IMR-90 (cell line): ENCODE results near the gene IFRD1. TPM values are rescaled to one million over a fixed set of nuclear protein-coding genes. Genes with fewer than 3 reads are reported as not detected.

Experiments used
- ATAC-seq: fragments of 200-7000 bp; cut with Tn5 transposase; 2 replicates; pipeline ENCODE4 v1.9.1; 2020; ENCODE audit warnings: low read depth, mild to moderate bottlenecking, moderate library complexity
- BruUV-seq: library from RNA; stranded (reverse); fragments of 400-500 nt; replicated peaks from 2 replicates; lab custom pipeline; 2021; lab: Mats Ljungman, UMichigan
- CTCF ChIA-PET: fragments of 300-600 bp; formaldehyde crosslinking; extraction: SDS; loops from one replicate; lab custom pipeline; 2021; ENCODE audit warnings: antibody characterized with exemption; lab: Yijun Ruan, JAX
- POLR2A ChIA-PET: fragments of 300-600 bp; sonication (Branson Sonifier 250); formaldehyde crosslinking; loops from one replicate; lab custom pipeline; 2022; ENCODE audit warnings: antibody characterized with exemption; ENCODE audit not compliant: unreplicated experiment; lab: Charles Lee
- DNase-seq: peaks from one replicate; pipeline ENCODE4 v3.0.0; 2013
- H2AFZ ChIP-seq: replicated peaks from 2 replicates; pipeline ENCODE3; 2013; ENCODE audit warnings: low read length, mild to moderate bottlenecking; ENCODE audit not compliant: poor library complexity
- H2AK5ac ChIP-seq: 2 replicates; pipeline ENCODE4 v1.6.1; 2013; ENCODE audit warnings: low read depth, low read length, inconsistent platforms
- H2AK9ac ChIP-seq: replicated peaks from 2 replicates; pipeline ENCODE3; 2013; ENCODE audit warnings: mild to moderate bottlenecking, low read depth, low read length, moderate library complexity; ENCODE audit not compliant: poor library complexity
- H2BK120ac ChIP-seq: 2 replicates; pipeline ENCODE4 v1.6.1; 2013; ENCODE audit warnings: low read depth, low read length, inconsistent platforms
- H2BK15ac ChIP-seq: 3 replicates; pipeline ENCODE4 v1.6.1; 2013; ENCODE audit warnings: low read depth, low read length, inconsistent platforms
- H2BK20ac ChIP-seq: 2 replicates; pipeline ENCODE4 v1.6.1; 2013; ENCODE audit warnings: low read depth, mild to moderate bottlenecking, inconsistent platforms, low read length, moderate library complexity
- H2BK5ac ChIP-seq: 2 replicates; pipeline ENCODE4 v1.6.1; 2013; ENCODE audit warnings: mild to moderate bottlenecking, low read depth, low read length, inconsistent platforms; ENCODE audit not compliant: poor library complexity, severe bottlenecking
- H3K14ac ChIP-seq: replicated peaks from 2 replicates; pipeline ENCODE4 v1.6.1; 2013; ENCODE audit warnings: low read depth, low read length, inconsistent platforms
- H3K18ac ChIP-seq: 2 replicates; pipeline ENCODE4 v1.6.1; 2013; ENCODE audit warnings: low read depth, low read length, control low read depth
- H3K23ac ChIP-seq: 2 replicates; pipeline ENCODE4 v1.6.1; 2013; ENCODE audit warnings: low read depth, low read length, inconsistent platforms
- H3K27ac ChIP-seq: 2 replicates; pipeline ENCODE4 v1.5.1; 2013; ENCODE audit warnings: mild to moderate bottlenecking, control low read depth, low read length; ENCODE audit not compliant: insufficient read depth
- H3K27me3 ChIP-seq: 2 replicates; pipeline ENCODE4 v1.6.1; 2013; ENCODE audit warnings: low read length; ENCODE audit not compliant: control insufficient read depth, insufficient read depth
- H3K36me3 ChIP-seq: 2 replicates; pipeline ENCODE4 v1.6.1; 2013; ENCODE audit warnings: low read length, mixed read lengths; ENCODE audit not compliant: control insufficient read depth, insufficient read depth
- H3K4ac ChIP-seq: 2 replicates; pipeline ENCODE4 v1.6.1; 2013; ENCODE audit warnings: low read depth, low read length, inconsistent platforms
- H3K4me1 ChIP-seq: 2 replicates; pipeline ENCODE4 v1.6.1; 2013; ENCODE audit warnings: low read length, mixed read lengths; ENCODE audit not compliant: control insufficient read depth, insufficient read depth
- H3K4me2 ChIP-seq: 2 replicates; pipeline ENCODE4 v1.6.1; 2013; ENCODE audit warnings: low read depth, mild to moderate bottlenecking, control low read depth, low read length, moderate library complexity
- H3K4me3 ChIP-seq: 2 replicates; pipeline ENCODE4 v1.5.1; 2013; ENCODE audit warnings: low read depth, mild to moderate bottlenecking, control low read depth, low read length, moderate library complexity; ENCODE audit not compliant: insufficient read depth
- H3K56ac ChIP-seq: 2 replicates; pipeline ENCODE4 v1.6.1; 2013; ENCODE audit warnings: low read length, inconsistent platforms; ENCODE audit not compliant: insufficient read depth; ENCODE audit errors: extremely low read depth
- H3K79me1 ChIP-seq, 2 experiments: 2 replicates each; pipeline ENCODE4 v1.6.1; 2013; ENCODE audit warnings: low read length in 2 of 2, inconsistent platforms in 1 of 2, low read depth in 1 of 2
- H3K9ac ChIP-seq: 2 replicates; pipeline ENCODE4 v1.6.1; 2013; ENCODE audit warnings: low read depth, low read length, control low read depth
- H3K9me1 ChIP-seq: 2 replicates; pipeline ENCODE4 v1.6.1; 2013; ENCODE audit warnings: low read length, inconsistent platforms; ENCODE audit not compliant: insufficient read depth
- H3K9me3 ChIP-seq: 2 replicates; pipeline ENCODE4 v1.6.1; 2013; ENCODE audit warnings: low read length; ENCODE audit not compliant: control insufficient read depth, insufficient read depth
- H4K20me1 ChIP-seq: 2 replicates; pipeline ENCODE4 v1.6.1; 2013; ENCODE audit warnings: low read length, inconsistent platforms; ENCODE audit not compliant: insufficient read depth
- H4K5ac ChIP-seq: 2 replicates; pipeline ENCODE4 v1.6.1; 2013; ENCODE audit warnings: mild to moderate bottlenecking, low read depth, low read length, control low read depth
- H4K8ac ChIP-seq, 2 experiments: 2 replicates each; pipeline ENCODE4 v1.6.1; 2013; ENCODE audit warnings: low read depth in 2 of 2, low read length in 2 of 2, control low read depth in 1 of 2, inconsistent platforms in 1 of 2
- H4K91ac ChIP-seq: 2 replicates; pipeline ENCODE4 v1.6.1; 2013; ENCODE audit warnings: low read depth, low read length, inconsistent platforms; ENCODE audit not compliant: insufficient read depth
- MAFK ChIP-seq: IDR thresholded peaks from 2 replicates; pipeline ENCODE4 v1.6.1; 2012; ENCODE audit warnings: low read depth, low read length, improper control_type of control experiment
- MAZ ChIP-seq: IDR thresholded peaks from 2 replicates; pipeline ENCODE4 v1.6.1; 2012; ENCODE audit warnings: low read depth, mild to moderate bottlenecking, low read length, improper control_type of control experiment, moderate library complexity, borderline replicate concordance
- RAD21 ChIP-seq: IDR thresholded peaks from 2 replicates; pipeline ENCODE4 v1.6.1; 2012; ENCODE audit warnings: low read length, improper control_type of control experiment
- RCOR1 ChIP-seq: IDR thresholded peaks from 2 replicates; pipeline ENCODE4 v1.6.1; 2012; ENCODE audit warnings: mild to moderate bottlenecking, low read length, improper control_type of control experiment; ENCODE audit not compliant: insufficient replicate concordance
- SMC3 ChIP-seq: fragments of 150-350 bp; IDR thresholded peaks from 2 replicates; pipeline ENCODE4 v1.6.1; 2016; ENCODE audit warnings: low read depth, mild to moderate bottlenecking, antibody characterized with exemption, low read length, moderate library complexity
- WGBS, 2 experiments: methylation state at CpG; one replicate each; pipeline versions ENCODE4 v1.1.5 to v1.1.7; 2013; ENCODE audit warnings: missing lambda C conversion rate in 2 of 2; ENCODE audit not compliant: insufficient read length in 1 of 2; ENCODE audit errors: extremely low coverage in 2 of 2; 5-methylcytosine and 5-hydroxymethylcytosine counted together
- dilution Hi-C: fragments of 300-500 bp; cut with HindIII; formaldehyde crosslinking; loops from one replicate; pipeline ENCODE4 v1.14.3; 2018; ENCODE audit warnings: low sequenced_read_pairs; ENCODE audit not compliant: unreplicated experiment
- in situ Hi-C: fragments of 300-500 bp; cut with MboI; formaldehyde crosslinking; loops from 3 replicates; pipeline ENCODE4 v1.14.3; 2019; ENCODE audit warnings: low sequenced_read_pairs, inconsistent platforms, mixed read lengths
- intact Hi-C: fragments of 100-400 bp; cut with micrococcal nuclease; formaldehyde crosslinking; loops from 2 replicates; pipeline ENCODE4 v1.10.0; 2022
- polyA plus RNA-seq, 3 experiments: library from polyadenylated mRNA; depleted of rRNA; stranded (reverse); fragments of >200 nt; gene quantifications; 2 replicates each; pipeline ENCODE4 v1.2.3, GENCODE V29; 2012; ENCODE audit warnings: low replicate concordance in 1 of 3
- total RNA-seq: library from RNA; depleted of rRNA; stranded (reverse); fragments of >200 nt; gene quantifications from 2 replicates; pipeline ENCODE4 v1.2.3, GENCODE V29; 2012
- TF ChIP-seq, protein P1 (sequence below): conservative IDR thresholded peaks from 2 replicates; pipeline ENCODE4 v1.5.1; 2012; ENCODE audit warnings: mild to moderate bottlenecking, low read depth, low read length, improper control_type of control experiment

IFRD1 gene
- total and polyA plus RNA-seq, 2 of the 4 experiments (the other 2 are of a cell fraction) = 18.3 to 25.3 TPM

- Histone ChIP-seq H3K14ac (no peak overlapping the region), H2AK9ac (no peak overlapping the region), H3K36me3 (no peaks in the 10 kb centered on the region), H3K9me3 (no peaks in the 10 kb centered on the region), H3K23ac (no peak overlapping the region), H4K91ac (no peak overlapping the region), H2BK20ac (no peak overlapping the region), H3K27ac (no peak overlapping the region), H3K4ac (no peak overlapping the region), H3K56ac (no peak overlapping the region), H3K9me1 (peaks cover 18% of the 10 kb centered on the region), H4K5ac (no peak overlapping the region), H2BK120ac (no peak overlapping the region), H4K20me1 (peaks cover 3% of the 10 kb centered on the region; the same call in 1 of the 2 replicates), H3K27me3 (no peaks in the 10 kb centered on the region; the same call in 1 of the 2 replicates), H4K8ac (no peak overlapping the region), H3K9ac (no peak overlapping the region), H2BK5ac (no peak overlapping the region), H2BK15ac (no peak overlapping the region), H3K4me1 (peaks cover 8% of the 10 kb centered on the region), H3K4me2 (no peak overlapping the region), H3K79me1 (no peaks in the 10 kb centered on the region), H2AFZ (no peak overlapping the region), H2AK5ac (no peak overlapping the region; the same call in 1 of the 2 replicates), H3K4me3 (no peak overlapping the region), H3K18ac (no peak overlapping the region)
- in situ Hi-C loops = no loop called here
- ChIA-PET CTCF (no interaction called here), POLR2A (no interaction called here)
- BruUV-seq = no TSS peak
- WGBS, 2 experiments = no CpG with 5 or more reads among the region's 1 CpG
- dilution Hi-C loops = no loop called here
- no peak for TF ChIP-seq MAZ
- TF ChIP-seq SMC3 = no peak
- no peak for TF ChIP-seq RAD21
- TF ChIP-seq, protein P1, sequence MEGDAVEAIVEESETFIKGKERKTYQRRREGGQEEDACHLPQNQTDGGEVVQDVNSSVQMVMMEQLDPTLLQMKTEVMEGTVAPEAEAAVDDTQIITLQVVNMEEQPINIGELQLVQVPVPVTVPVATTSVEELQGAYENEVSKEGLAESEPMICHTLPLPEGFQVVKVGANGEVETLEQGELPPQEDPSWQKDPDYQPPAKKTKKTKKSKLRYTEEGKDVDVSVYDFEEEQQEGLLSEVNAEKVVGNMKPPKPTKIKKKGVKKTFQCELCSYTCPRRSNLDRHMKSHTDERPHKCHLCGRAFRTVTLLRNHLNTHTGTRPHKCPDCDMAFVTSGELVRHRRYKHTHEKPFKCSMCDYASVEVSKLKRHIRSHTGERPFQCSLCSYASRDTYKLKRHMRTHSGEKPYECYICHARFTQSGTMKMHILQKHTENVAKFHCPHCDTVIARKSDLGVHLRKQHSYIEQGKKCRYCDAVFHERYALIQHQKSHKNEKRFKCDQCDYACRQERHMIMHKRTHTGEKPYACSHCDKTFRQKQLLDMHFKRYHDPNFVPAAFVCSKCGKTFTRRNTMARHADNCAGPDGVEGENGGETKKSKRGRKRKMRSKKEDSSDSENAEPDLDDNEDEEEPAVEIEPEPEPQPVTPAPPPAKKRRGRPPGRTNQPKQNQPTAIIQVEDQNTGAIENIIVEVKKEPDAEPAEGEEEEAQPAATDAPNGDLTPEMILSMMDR = no peak
- TF ChIP-seq MAFK = no peak
- no peak for TF ChIP-seq RCOR1
- intact Hi-C loops = no loop called here
- ATAC-seq = no peak
- DNase-seq = no peak
Measured at GRCh38 chr7:112508404-112508803, 58.1 kb downstream of the IFRD1 start.
